ENCODE results near the gene TM7SF2. TPM values are rescaled to one million over a fixed set of nuclear protein-coding genes. Genes with fewer than 3 reads are reported as not detected.

Gene TM7SF2
- total and polyA plus RNA-seq, 2 of the 13 experiments (the other 11 are each of a cell fraction or from before 2014, with no cell fraction given): 56.0 to 66.9 TPM

GRCh38 chr11:65134240-65134951, 22.7 kb downstream of the TM7SF2 start, which contains the start of gene SYVN1 (continued):
- TF ChIP-seq PBX2 (CRISPR knock-in tag; IDR thresholded peaks at IDR 0.05): peak; percentile 18; the same call in 1 of the 2 replicates
- TF ChIP-seq U2AF1 (optimal IDR thresholded peaks at IDR 0.05; ENCODE audit: low read depth, low read length): no peak
- TF ChIP-seq ZBTB37 (CRISPR knock-in tag; IDR thresholded peaks at IDR 0.05): no peak
- TF ChIP-seq HDAC6 (IDR thresholded peaks at IDR 0.05; ENCODE audit: low read depth, low read length): no peak
- peak; percentile 64; the same call in 1 of the 2 replicates for TF ChIP-seq E2F2 (CRISPR knock-in tag; IDR thresholded peaks at IDR 0.05; ENCODE audit: borderline replicate concordance)
- TF ChIP-seq ZSCAN25 (CRISPR knock-in tag; IDR thresholded peaks at IDR 0.05): peak; percentile 81
- TF ChIP-seq ZBTB7B (CRISPR knock-in tag; IDR thresholded peaks at IDR 0.05): peak; percentile 21; the same call in 1 of the 2 replicates
- peak; percentile 77 for TF ChIP-seq TFAP4 (IDR thresholded peaks at IDR 0.05; ENCODE audit: borderline replicate concordance, low read depth)
- no peak for TF ChIP-seq NFIB (CRISPR knock-in tag; IDR thresholded peaks at IDR 0.05; ENCODE audit: borderline replicate concordance)
- no peak for TF ChIP-seq ZNF512 (CRISPR knock-in tag; IDR thresholded peaks at IDR 0.05)
- TF ChIP-seq PPARG (CRISPR knock-in tag; conservative IDR thresholded peaks at IDR 0.05): no peak
- TF ChIP-seq PREB (CRISPR knock-in tag; IDR thresholded peaks at IDR 0.05): no peak
- no peak for TF ChIP-seq FOSL1 (CRISPR knock-in tag; IDR thresholded peaks at IDR 0.05; ENCODE audit: borderline replicate concordance)
- TF ChIP-seq ERF (CRISPR knock-in tag; IDR thresholded peaks at IDR 0.05): peak; percentile 85
- peak; percentile 74 to 94; a peak in 3 of 4 replicates for TF ChIP-seq POLR2A (IDR thresholded peaks at IDR 0.05; ENCODE audit: insufficient read depth in 1 of 2, low read depth in 2 of 2, low read length in 2 of 2)
- no peak for TF ChIP-seq ZNF776 (CRISPR knock-in tag; IDR thresholded peaks at IDR 0.05)
- TF ChIP-seq ZNF788 (CRISPR knock-in tag; IDR thresholded peaks at IDR 0.05; ENCODE audit: borderline replicate concordance): peak; percentile 76; the same call in 1 of the 2 replicates
- no peak for TF ChIP-seq ATAD3A (CRISPR knock-in tag; IDR thresholded peaks at IDR 0.05)
- TF ChIP-seq ETS1 (CRISPR knock-in tag; IDR thresholded peaks at IDR 0.05): 0 out of 2 replicates have a peak, but pooled peaks have one; percentile 12
- 0 out of 2 replicates have a peak, but pooled peaks have one; percentile 21 for TF ChIP-seq MTF1 (CRISPR knock-in tag; IDR thresholded peaks at IDR 0.05)
- no peak for TF ChIP-seq ZNF562 (CRISPR knock-in tag; IDR thresholded peaks at IDR 0.05; ENCODE audit: borderline replicate concordance)

Data from HepG2 (cell line).